H9 (cell line): Measurements from ENCODE around the gene DSTN. TPM values are rescaled to one million over a fixed set of nuclear protein-coding genes. Genes with fewer than 3 reads are reported as not detected.

ENCODE experiments used
- DNase-seq: peaks from one replicate; pipeline ENCODE4 v3.0.0-alpha.2; 2017
- H2AFZ ChIP-seq: one replicate; pipeline ENCODE4 v1.6.1; 2013; ENCODE audit warnings: mild to moderate bottlenecking, low read length, control low read depth, moderate library complexity
- H2AK5ac ChIP-seq: 2 replicates; pipeline ENCODE4 v1.6.1; 2013; ENCODE audit warnings: low read length, control low read depth, mixed read lengths; ENCODE audit not compliant: insufficient read length
- H2BK120ac ChIP-seq: one replicate; pipeline ENCODE4 v1.6.1; 2013; ENCODE audit warnings: low read depth, mild to moderate bottlenecking, low read length, control low read depth, inconsistent platforms; ENCODE audit not compliant: poor library complexity, severe bottlenecking
- H2BK12ac ChIP-seq: 2 replicates; pipeline ENCODE4 v1.6.1; 2013; ENCODE audit warnings: low read length, control low read depth, mixed read lengths, low read depth; ENCODE audit not compliant: insufficient read length
- H2BK15ac ChIP-seq: 2 replicates; pipeline ENCODE4 v1.6.1; 2013; ENCODE audit warnings: low read depth, low read length, control low read depth
- H2BK20ac ChIP-seq: one replicate; pipeline ENCODE4 v1.6.1; 2013; ENCODE audit warnings: low read depth, mild to moderate bottlenecking, low read length, control low read depth, inconsistent platforms; ENCODE audit not compliant: poor library complexity, severe bottlenecking
- H2BK5ac ChIP-seq: 2 replicates; pipeline ENCODE4 v1.6.1; 2013; ENCODE audit warnings: low read length, control low read depth, mixed read lengths; ENCODE audit not compliant: insufficient read length
- H3K14ac ChIP-seq: 2 replicates; pipeline ENCODE4 v1.6.1; 2013; ENCODE audit warnings: low read length, control low read depth; ENCODE audit not compliant: insufficient read depth
- H3K18ac ChIP-seq: 2 replicates; pipeline ENCODE4 v1.6.1; 2013; ENCODE audit warnings: low read depth, mild to moderate bottlenecking, mixed read lengths, low read length, control low read depth; ENCODE audit not compliant: insufficient read length
- H3K23ac ChIP-seq: 2 replicates; pipeline ENCODE4 v1.6.1; 2013; ENCODE audit warnings: low read length, control low read depth, mixed read lengths, low read depth; ENCODE audit not compliant: insufficient read length
- H3K23me2 ChIP-seq: 2 replicates; pipeline ENCODE4 v1.6.1; 2013; ENCODE audit warnings: low read depth, mild to moderate bottlenecking, mixed read lengths, low read length, control low read depth; ENCODE audit not compliant: insufficient read length, poor library complexity, severe bottlenecking
- H3K27ac ChIP-seq: 2 replicates; pipeline ENCODE4 v1.5.1; 2013; ENCODE audit warnings: low read length, control low read depth, mixed read lengths, low read depth; ENCODE audit not compliant: insufficient read length
- H3K27me3 ChIP-seq: 2 replicates; pipeline ENCODE4 v1.6.1; 2013; ENCODE audit warnings: low read length, control low read depth, inconsistent platforms; ENCODE audit not compliant: insufficient read depth
- H3K4ac ChIP-seq: 2 replicates; pipeline ENCODE4 v1.6.1; 2013; ENCODE audit warnings: low read depth, mild to moderate bottlenecking, control low read depth, inconsistent platforms, low read length, moderate library complexity
- H3K4me1 ChIP-seq: 2 replicates; pipeline ENCODE4 v1.6.1; 2013; ENCODE audit warnings: low read length, control low read depth, inconsistent platforms; ENCODE audit not compliant: insufficient read depth
- H3K4me2 ChIP-seq: 2 replicates; pipeline ENCODE4 v1.6.1; 2013; ENCODE audit warnings: low read length, control low read depth, mixed read lengths; ENCODE audit not compliant: insufficient read length, insufficient read depth
- H3K56ac ChIP-seq: 2 replicates; pipeline ENCODE4 v1.6.1; 2013; ENCODE audit warnings: low read depth, mild to moderate bottlenecking, mixed read lengths, low read length, control low read depth; ENCODE audit not compliant: insufficient read length
- H3K79me1 ChIP-seq: 2 replicates; pipeline ENCODE4 v1.6.1; 2013; ENCODE audit warnings: low read depth, mild to moderate bottlenecking, moderate library complexity, low read length, control low read depth, inconsistent platforms; ENCODE audit not compliant: insufficient read depth, poor library complexity, severe bottlenecking
- H3K79me2 ChIP-seq: 2 replicates; pipeline ENCODE4 v1.6.1; 2013; ENCODE audit warnings: low read length, control low read depth, inconsistent platforms; ENCODE audit not compliant: insufficient read depth
- H3K9ac ChIP-seq: 2 replicates; pipeline ENCODE4 v1.6.1; 2013; ENCODE audit warnings: low read length, control low read depth, mixed read lengths; ENCODE audit not compliant: insufficient read length; ENCODE audit errors: extremely low read depth
- H3K9me3 ChIP-seq: one replicate; pipeline ENCODE4 v1.6.1; 2013; ENCODE audit warnings: low read depth, low read length, inconsistent platforms; ENCODE audit not compliant: control insufficient read depth
- H3T11ph ChIP-seq: one replicate; pipeline ENCODE4 v1.6.1; 2013; ENCODE audit warnings: mild to moderate bottlenecking, low read length, control low read depth, inconsistent platforms
- H4K20me1 ChIP-seq: one replicate; pipeline ENCODE4 v1.6.1; 2013; ENCODE audit not compliant: control insufficient read depth, insufficient read length, insufficient read depth
- H4K5ac ChIP-seq: 2 replicates; pipeline ENCODE4 v1.6.1; 2013; ENCODE audit warnings: low read depth, mild to moderate bottlenecking, mixed read lengths, low read length, control low read depth; ENCODE audit not compliant: insufficient read length
- H4K8ac ChIP-seq: replicated peaks from 2 replicates; pipeline ENCODE4 v1.6.1; 2013; ENCODE audit warnings: low read length, control low read depth, mixed read lengths, low read depth; ENCODE audit not compliant: insufficient read length
- H4K91ac ChIP-seq: 2 replicates; pipeline ENCODE4 v1.6.1; 2013; ENCODE audit warnings: low read depth, mild to moderate bottlenecking, moderate library complexity, mixed read lengths, low read length, control low read depth; ENCODE audit not compliant: insufficient read length
- H3K27ac Mint-ChIP-seq, 3 experiments: 2 replicates in 2 of 3; 3 replicates in 1 of 3; pipeline ENCODE4 v1.8.0; 2020 to 2021; ENCODE audit warnings: mixed read lengths in 3 of 3, mild to moderate bottlenecking in 1 of 3, moderate library complexity in 1 of 3
- H3K27me3 Mint-ChIP-seq: 2 replicates; pipeline ENCODE4 v1.8.0; 2021; ENCODE audit warnings: low read depth, mild to moderate bottlenecking, moderate library complexity, mixed read lengths
- H3K36me3 Mint-ChIP-seq, 3 experiments: 2 replicates in 2 of 3; 3 replicates in 1 of 3; pipeline ENCODE4 v1.8.0; 2020 to 2021; ENCODE audit warnings: low read depth in 3 of 3, mixed read lengths in 3 of 3; ENCODE audit not compliant: insufficient read depth in 1 of 3
- H3K4me1 Mint-ChIP-seq, 2 experiments: 2 replicates each; pipeline ENCODE4 v1.8.0; 2020; ENCODE audit warnings: mixed read lengths in 2 of 2
- H3K4me3 Mint-ChIP-seq, 2 experiments: 2 replicates in 1 of 2; 3 replicates in 1 of 2; pipeline ENCODE4 v1.8.0; 2020 to 2021; ENCODE audit warnings: mild to moderate bottlenecking in 2 of 2, mixed read lengths in 2 of 2, moderate library complexity in 1 of 2
- H3K9me3 Mint-ChIP-seq, 2 experiments: 2 replicates in 1 of 2; 3 replicates in 1 of 2; pipeline ENCODE4 v1.8.0; 2020; ENCODE audit warnings: mild to moderate bottlenecking in 2 of 2, mixed read lengths in 2 of 2, moderate library complexity in 1 of 2
- WGBS: extraction: QIAGEN DNeasy Blood & Tissue Kit; methylation state at CpG from one replicate; pipeline ENCODE4 v1.1.7; 2013; ENCODE audit warnings: missing lambda C conversion rate, low lambda C conversion rate, mixed read lengths; ENCODE audit not compliant: insufficient read length; ENCODE audit errors: extremely low coverage; 5-methylcytosine and 5-hydroxymethylcytosine counted together
- total RNA-seq: library from RNA; stranded (reverse); gene quantifications from 2 replicates; pipeline ENCODE4 v1.2.1, GENCODE V29; 2021
- TF ChIP-seq, protein P1 (sequence below): fragments of 200-600 bp; sonication (generic); conservative IDR thresholded peaks from 3 replicates; pipeline ENCODE4 v1.8.0; 2021; ENCODE audit warnings: antibody characterized with exemption, mild to moderate bottlenecking

DSTN gene
- total RNA-seq, 1 experiment from 2014 or later: 145 TPM

DNA sequence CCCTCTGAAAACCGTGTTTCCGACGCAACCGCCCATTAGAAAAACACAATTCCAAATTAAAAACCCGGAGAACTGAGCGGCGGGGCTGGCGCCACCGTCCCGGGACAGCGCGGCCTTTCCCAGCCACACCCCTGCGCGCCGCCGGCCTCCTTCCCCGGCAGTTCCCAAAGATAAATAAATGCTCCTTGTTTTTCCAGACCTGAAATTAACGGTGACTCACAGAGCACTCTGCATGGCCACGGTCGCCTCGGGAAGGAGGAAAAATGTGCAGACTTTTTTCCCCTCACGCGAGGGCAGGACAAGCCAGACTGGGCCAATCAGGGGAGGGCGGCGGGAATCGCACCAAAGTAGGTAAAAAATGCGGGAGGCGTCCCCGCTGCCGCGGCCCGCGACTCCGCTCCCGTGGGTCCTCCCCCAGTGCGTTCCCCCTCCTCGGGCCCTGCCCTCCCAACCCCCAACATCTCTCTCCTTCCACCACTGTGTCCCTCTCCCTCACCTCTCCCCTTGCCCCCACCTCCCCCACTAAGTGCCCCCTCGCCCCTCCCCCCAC is 828 bp upstream of the DSTN start:
- H4K8ac ChIP-seq: no peak overlapping the region
- H2BK120ac ChIP-seq: peak overlapping the region; percentile 51
- peak overlapping the region; percentile 76 for H3K18ac ChIP-seq
- H3K27ac ChIP-seq: peak overlapping the region; percentile 79
- H3K4me3 Mint-ChIP-seq: peak overlapping the region; percentile 89 to 91
- no peak overlapping the region for H3K56ac ChIP-seq
- H3K9me3 ChIP-seq: no peaks in the 10 kb centered on the region
- H3T11ph ChIP-seq: peak overlapping the region; percentile 23
- H3K36me3 Mint-ChIP-seq: peaks cover 0 to 8% (median 2%) of the 10 kb centered on the region in 3 experiments; a peak in 1 of 7 replicates
- H2AK5ac ChIP-seq: no peak overlapping the region
- H4K91ac ChIP-seq: no peak overlapping the region
- peak overlapping the region; percentile 95 for H2BK5ac ChIP-seq
- no peak overlapping the region for H2BK20ac ChIP-seq
- peak overlapping the region; percentile 97 for H3K14ac ChIP-seq
- H4K5ac ChIP-seq: peak overlapping the region; percentile 6
- H3K4me1 Mint-ChIP-seq: peaks cover 41 to 44% of the 10 kb centered on the region in 2 experiments
- peak overlapping the region; percentile 85 for H3K9ac ChIP-seq
- peaks cover 16% of the 10 kb centered on the region; the same call in 1 of the 2 replicates for H3K79me2 ChIP-seq
- H3K23ac ChIP-seq: no peak overlapping the region
- H2AFZ ChIP-seq: no peak overlapping the region
- H3K27me3 Mint-ChIP-seq: no peaks in the 10 kb centered on the region; the same call in 1 of the 2 replicates
- H3K27ac Mint-ChIP-seq: peak overlapping the region; percentile 96 to 99 (median 98)
- peaks cover 12% of the 10 kb centered on the region for H3K23me2 ChIP-seq
- H2BK12ac ChIP-seq: no peak overlapping the region
- no peaks in the 10 kb centered on the region for H4K20me1 ChIP-seq
- no peak overlapping the region; the same call in 1 of the 2 replicates for H3K4ac ChIP-seq
- H3K4me1 ChIP-seq: peaks cover 17% of the 10 kb centered on the region
- no CpG with 5 or more reads among the region's 38 CpGs for WGBS
- H3K9me3 Mint-ChIP-seq: 0 out of 5 replicates have a peak, but pooled peaks cover 0 to 2% of the 10 kb centered on the region in 2 experiments
- H3K4me2 ChIP-seq: peak overlapping the region; percentile 95
- H3K79me1 ChIP-seq: no peaks in the 10 kb centered on the region
- no peaks in the 10 kb centered on the region for H3K27me3 ChIP-seq
- DNase-seq: peak; percentile 77
- no peak overlapping the region for H2BK15ac ChIP-seq
- TF ChIP-seq, protein P1, sequence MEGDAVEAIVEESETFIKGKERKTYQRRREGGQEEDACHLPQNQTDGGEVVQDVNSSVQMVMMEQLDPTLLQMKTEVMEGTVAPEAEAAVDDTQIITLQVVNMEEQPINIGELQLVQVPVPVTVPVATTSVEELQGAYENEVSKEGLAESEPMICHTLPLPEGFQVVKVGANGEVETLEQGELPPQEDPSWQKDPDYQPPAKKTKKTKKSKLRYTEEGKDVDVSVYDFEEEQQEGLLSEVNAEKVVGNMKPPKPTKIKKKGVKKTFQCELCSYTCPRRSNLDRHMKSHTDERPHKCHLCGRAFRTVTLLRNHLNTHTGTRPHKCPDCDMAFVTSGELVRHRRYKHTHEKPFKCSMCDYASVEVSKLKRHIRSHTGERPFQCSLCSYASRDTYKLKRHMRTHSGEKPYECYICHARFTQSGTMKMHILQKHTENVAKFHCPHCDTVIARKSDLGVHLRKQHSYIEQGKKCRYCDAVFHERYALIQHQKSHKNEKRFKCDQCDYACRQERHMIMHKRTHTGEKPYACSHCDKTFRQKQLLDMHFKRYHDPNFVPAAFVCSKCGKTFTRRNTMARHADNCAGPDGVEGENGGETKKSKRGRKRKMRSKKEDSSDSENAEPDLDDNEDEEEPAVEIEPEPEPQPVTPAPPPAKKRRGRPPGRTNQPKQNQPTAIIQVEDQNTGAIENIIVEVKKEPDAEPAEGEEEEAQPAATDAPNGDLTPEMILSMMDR: no peak
